IPS DF 6.9 (cell line): Measurements from ENCODE around the gene ALDH16A1.
"Not testable (repeated sequence)": the region's sequence is repeated elsewhere in the genome, so short reads cannot be mapped to it uniquely, and the experiment has no call there.

Experiments
- DNase-seq: peaks from one replicate; pipeline ENCODE4 v3.0.0-alpha.2; 2013; ENCODE audit warnings: low read depth, low spot score
- H3K27ac ChIP-seq: one replicate; pipeline ENCODE4 v1.5.1; 2013; ENCODE audit warnings: low read length, control low read depth
- H3K27me3 ChIP-seq: 2 replicates; pipeline ENCODE4 v1.6.1; 2013; ENCODE audit warnings: mild to moderate bottlenecking, low read length; ENCODE audit not compliant: control insufficient read depth, insufficient read depth
- H3K36me3 ChIP-seq: 2 replicates; pipeline ENCODE4 v1.6.1; 2013; ENCODE audit warnings: low read length; ENCODE audit not compliant: control insufficient read depth, insufficient read depth
- H3K4me1 ChIP-seq: 2 replicates; pipeline ENCODE4 v1.6.1; 2013; ENCODE audit warnings: low read length; ENCODE audit not compliant: control insufficient read depth, insufficient read depth
- H3K4me3 ChIP-seq: 2 replicates; pipeline ENCODE4 v1.5.1; 2013; ENCODE audit warnings: mild to moderate bottlenecking, low read length
- H3K9me3 ChIP-seq: 2 replicates; pipeline ENCODE4 v1.6.1; 2013; ENCODE audit warnings: low read length, inconsistent platforms; ENCODE audit not compliant: control insufficient read depth, insufficient read depth
- WGBS: extraction: QIAGEN DNeasy Blood & Tissue Kit; methylation state at CpG from one replicate; pipeline ENCODE4 v1.1.7; 2013; ENCODE audit warnings: mixed read lengths, missing lambda C conversion rate; ENCODE audit not compliant: insufficient read length, insufficient coverage; 5-methylcytosine and 5-hydroxymethylcytosine counted together

The ALDH16A1 gene

DNA sequence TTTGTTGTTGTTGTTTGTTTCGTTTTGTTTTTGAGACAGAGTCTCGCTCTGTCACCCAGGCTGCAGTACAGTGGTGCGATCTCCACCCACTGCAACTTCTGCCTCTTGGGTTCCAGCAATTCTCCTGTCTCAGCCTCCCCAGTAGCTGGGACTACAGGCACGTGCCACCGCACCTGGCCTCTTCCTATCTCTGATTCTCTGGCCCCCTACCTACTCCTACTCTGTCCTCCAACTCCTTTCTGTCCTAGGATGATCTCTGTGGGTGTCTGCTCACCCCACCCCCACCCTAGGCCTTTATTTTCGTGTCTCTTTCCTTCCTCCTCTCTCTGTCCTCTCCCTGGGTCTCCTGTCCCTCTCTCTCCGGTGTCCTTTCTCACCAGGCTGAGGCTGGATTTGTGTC, 2.6 kb upstream of the ALDH16A1 start:
- no peaks in the 10 kb centered on the region for H3K27me3 ChIP-seq
- H3K4me1 ChIP-seq = no peaks in the 10 kb centered on the region
- H3K4me3 ChIP-seq = no peak overlapping the region
- DNase-seq = no peak
- H3K27ac ChIP-seq = no peak overlapping the region
- WGBS = no CpG with 5 or more reads among the region's 7 CpGs
- no peaks in the 10 kb centered on the region for H3K9me3 ChIP-seq
- H3K36me3 ChIP-seq = peaks cover 12% of the 10 kb centered on the region

DNA sequence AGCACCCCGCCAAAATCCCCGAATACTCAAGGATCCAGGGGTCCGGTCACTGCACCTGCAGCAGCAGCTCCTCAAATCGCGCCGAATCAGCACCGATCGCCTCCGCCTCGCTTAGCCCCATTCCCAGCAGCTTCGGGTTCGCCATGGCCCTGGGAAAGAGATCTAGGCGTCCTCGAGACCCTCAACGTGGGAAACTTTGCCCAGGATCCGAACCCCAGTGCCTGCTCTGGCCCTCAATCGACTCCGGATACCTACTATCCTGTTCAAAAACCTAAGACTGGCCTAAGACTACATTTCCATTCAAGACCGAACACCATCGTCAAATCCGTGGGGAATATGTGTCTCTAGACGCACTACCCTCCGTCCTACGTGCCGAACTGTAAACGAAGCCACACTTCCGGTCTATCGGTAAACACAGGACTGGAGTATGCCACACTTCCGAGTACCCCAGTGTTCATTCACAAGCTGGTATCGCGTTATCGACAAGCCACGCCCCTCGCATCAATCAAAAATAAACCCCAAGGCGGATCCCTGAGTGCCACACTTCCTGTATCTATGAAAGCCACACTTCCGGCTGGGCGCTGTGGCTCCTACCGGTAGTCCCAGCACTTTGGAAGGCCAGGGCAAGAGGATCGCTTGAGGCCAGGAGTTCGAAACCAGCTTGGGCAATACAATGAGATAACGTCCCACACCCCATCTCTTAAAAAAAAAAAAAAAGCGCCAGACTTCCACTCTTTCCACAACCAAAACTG, 1.4 kb upstream of the ALDH16A1 start, which contains the start of gene PIH1D1:
Gene PIH1D1 (minus strand): TSS at position 385 of the 752 bp plus-strand sequence. CDS start 240 bp downstream, at position 145.
- Histone ChIP-seq H3K9me3 (no peaks in the 10 kb centered on the region), H3K4me3 (peak within 1 kb of the TSS; percentile 57), H3K4me1 (no peaks in the 10 kb centered on the region), H3K27me3 (no peaks in the 10 kb centered on the region), H3K27ac (no peak within 1 kb of the TSS), H3K36me3 (peaks cover 10% of the 10 kb centered on the region)
- peak; percentile 100 for DNase-seq
- WGBS = no CpG with 5 or more reads among the region's 42 CpGs

DNA sequence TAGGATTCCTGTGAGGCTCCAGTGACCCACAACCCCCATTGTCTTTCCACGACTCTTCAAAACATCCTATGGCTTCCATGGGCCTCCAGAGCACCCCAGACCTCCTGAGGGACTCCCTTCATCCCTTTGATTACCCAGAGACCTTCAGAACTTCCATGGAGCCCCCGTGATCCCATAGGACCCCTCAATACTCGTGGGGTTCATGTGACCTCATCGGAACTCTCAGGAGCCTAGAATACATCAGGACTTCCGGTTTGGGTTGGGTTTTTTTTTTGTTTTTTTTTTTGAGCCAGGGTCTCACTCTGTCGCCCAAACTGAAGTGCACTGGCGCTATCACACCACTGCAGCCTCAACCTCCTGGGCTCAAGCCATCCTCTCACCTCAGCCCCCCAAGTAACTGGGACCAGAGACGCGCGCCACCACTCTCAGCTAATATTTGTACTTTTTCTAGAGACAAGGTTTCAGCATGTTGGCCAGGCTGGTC, 774 bp downstream of the ALDH16A1 start:
- H3K4me3 ChIP-seq = peak overlapping the region; percentile 54; the same call in 1 of the 2 replicates
- peaks cover 4% of the 10 kb centered on the region; the same call in 1 of the 2 replicates for H3K36me3 ChIP-seq
- H3K9me3 ChIP-seq = no peaks in the 10 kb centered on the region
- H3K27me3 ChIP-seq = no peaks in the 10 kb centered on the region
- H3K4me1 ChIP-seq = no peaks in the 10 kb centered on the region
- no peak for DNase-seq
- no CpG with 5 or more reads among the region's 10 CpGs for WGBS
- H3K27ac ChIP-seq = no peak overlapping the region

DNA sequence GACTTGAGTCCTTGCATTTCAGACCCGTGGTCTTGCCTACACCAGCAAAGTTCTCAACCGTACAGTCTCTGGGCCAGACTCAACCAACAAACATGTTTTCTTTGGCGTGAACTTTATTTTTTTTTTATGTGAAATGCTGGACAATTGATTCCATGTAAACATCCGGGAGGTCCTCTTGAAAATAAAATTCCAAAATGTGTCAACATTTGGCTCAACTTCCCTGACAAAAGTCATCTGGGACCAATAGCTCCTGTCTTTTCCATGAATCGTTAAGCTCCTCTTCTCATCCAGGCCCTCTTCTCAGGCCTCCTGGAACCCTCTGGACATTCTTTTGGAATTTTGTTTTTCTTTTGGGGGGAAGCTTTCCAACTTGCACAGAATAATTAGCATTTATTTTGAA, 2.7 kb downstream of the ALDH16A1 start:
- no CpG with 5 or more reads among the region's 5 CpGs for WGBS
- Histone ChIP-seq H3K27me3 (no peaks in the 10 kb centered on the region), H3K4me1 (no peaks in the 10 kb centered on the region), H3K9me3 (no peaks in the 10 kb centered on the region), H3K4me3 (no peak overlapping the region), H3K27ac (no peak overlapping the region), H3K36me3 (no peaks in the 10 kb centered on the region)
- no peak for DNase-seq

DNA sequence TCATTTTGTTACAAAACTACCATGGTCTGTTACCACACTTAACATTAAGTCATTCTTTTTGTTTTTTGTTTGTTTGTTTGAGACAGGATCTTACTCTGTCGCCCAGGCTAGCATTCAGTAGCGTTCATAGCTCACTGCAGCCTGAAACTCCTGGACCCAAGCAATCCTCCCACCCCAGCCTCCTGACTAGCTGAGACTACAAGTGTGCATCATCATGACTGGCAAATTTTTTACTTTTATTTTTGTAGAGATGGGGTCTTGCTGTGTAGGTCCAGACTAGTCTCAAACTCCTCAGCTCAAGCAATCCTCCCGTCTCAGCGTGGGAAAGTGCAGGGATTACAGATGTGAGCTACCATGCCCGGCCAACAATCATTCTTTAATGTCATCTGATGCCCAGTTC, 3.3 kb downstream of the ALDH16A1 start:
- no peak overlapping the region for H3K27ac ChIP-seq
- no peaks in the 10 kb centered on the region for H3K36me3 ChIP-seq
- H3K9me3 ChIP-seq = no peaks in the 10 kb centered on the region
- DNase-seq = no peak
- H3K4me1 ChIP-seq = no peaks in the 10 kb centered on the region
- no CpG with 5 or more reads among the region's 5 CpGs for WGBS
- no peak overlapping the region for H3K4me3 ChIP-seq
- no peaks in the 10 kb centered on the region for H3K27me3 ChIP-seq

DNA sequence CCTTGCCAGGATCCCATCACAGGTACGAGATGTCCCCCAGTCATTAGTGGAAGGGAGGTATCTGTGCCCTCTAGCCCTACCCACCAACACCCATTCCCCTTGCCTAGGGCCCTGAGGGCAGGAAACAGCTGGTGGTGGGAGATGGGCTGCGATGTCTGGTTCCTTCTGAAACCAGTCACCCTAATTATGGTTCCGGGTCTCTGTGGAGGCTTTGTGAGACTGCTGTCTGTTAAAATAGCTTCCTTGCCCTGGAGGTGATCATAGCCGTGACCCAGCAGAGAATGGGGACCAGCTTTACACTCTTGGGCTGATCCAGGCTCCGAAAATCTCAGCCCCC, 5.5 kb downstream of the ALDH16A1 start:
- H3K9me3 ChIP-seq = no peaks in the 10 kb centered on the region

DNA sequence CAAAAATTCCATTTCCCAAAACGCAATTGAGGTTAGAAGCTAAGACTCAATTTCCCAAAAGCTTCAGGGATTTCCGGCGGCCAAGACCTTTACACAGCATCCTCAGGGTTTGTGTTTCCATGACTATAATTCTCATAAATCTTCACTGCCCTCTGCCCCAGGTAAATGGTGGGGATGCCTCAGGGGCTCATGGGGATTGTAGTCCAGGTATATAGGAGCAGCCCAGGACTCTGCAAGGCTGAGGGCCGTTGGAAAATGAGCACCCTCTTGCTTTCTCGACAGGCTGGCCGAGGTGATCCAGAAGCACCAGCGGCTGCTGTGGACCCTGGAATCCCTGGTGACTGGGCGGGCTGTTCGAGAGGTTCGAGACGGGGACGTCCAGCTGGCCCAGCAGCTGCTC, 6.4 kb downstream of the ALDH16A1 start:
- no peaks in the 10 kb centered on the region for H3K4me1 ChIP-seq
- no peak for DNase-seq
- H3K27me3 ChIP-seq = no peaks in the 10 kb centered on the region
- no CpG with 5 or more reads among the region's 12 CpGs for WGBS
- no peak overlapping the region for H3K27ac ChIP-seq
- H3K36me3 ChIP-seq = peaks cover 3% of the 10 kb centered on the region; the same call in 1 of the 2 replicates
- H3K4me3 ChIP-seq = no peak overlapping the region
- no peaks in the 10 kb centered on the region for H3K9me3 ChIP-seq

More for the DNA sequence above, 5.5 kb downstream of the ALDH16A1 start:
- H3K4me1 ChIP-seq = no peaks in the 10 kb centered on the region
- H3K27ac ChIP-seq = no peak overlapping the region
- WGBS = no CpG with 5 or more reads among the region's 5 CpGs
- H3K4me3 ChIP-seq = no peak overlapping the region
- no peaks in the 10 kb centered on the region for H3K27me3 ChIP-seq
- DNase-seq = no peak
- no peaks in the 10 kb centered on the region for H3K36me3 ChIP-seq

DNA sequence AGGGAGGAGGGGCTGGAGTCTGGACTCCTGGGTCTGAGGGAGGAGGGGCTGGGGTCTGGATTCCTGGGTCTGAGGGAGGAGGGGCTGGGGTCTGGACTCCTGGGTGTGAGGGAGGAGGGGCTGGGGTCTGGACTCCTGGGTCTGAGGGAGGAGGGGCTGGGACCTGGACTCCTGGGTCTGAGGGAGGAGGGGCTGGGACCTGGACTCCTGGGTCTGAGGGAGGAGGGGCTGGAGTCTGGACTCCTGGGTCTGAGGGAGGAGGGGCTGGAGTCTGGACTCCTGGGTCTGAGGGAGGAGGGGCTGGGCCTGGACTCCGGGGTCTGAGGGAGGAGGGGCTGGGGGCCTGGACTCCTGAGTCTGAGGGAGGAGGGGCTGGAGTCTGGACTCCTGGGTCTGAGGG, 8.1 kb downstream of the ALDH16A1 start:
- not testable (repeated sequence) for H3K27ac ChIP-seq, H3K36me3 ChIP-seq, DNase-seq, H3K4me3 ChIP-seq, H3K9me3 ChIP-seq, H3K27me3 ChIP-seq, H3K4me1 ChIP-seq
- WGBS = no CpG with 5 or more reads among the region's 1 CpG

DNA sequence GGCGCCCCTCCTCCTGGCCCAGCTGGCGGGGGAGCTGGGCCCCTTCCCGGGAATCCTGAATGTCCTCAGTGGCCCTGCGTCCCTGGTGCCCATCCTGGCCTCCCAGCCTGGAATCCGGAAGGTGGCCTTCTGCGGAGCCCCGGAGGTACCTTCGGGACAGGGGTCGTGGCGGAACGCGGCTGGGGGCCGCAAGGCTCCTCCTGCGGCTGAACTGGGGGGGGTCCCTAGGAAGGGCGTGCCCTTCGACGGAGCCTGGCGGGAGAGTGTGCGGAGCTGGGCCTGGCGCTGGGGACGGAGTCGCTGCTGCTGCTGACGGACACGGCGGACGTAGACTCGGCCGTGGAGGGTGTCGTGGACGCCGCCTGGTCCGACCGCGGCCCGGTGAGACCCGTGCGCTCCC, 8.6 kb downstream of the ALDH16A1 start:
- no peaks in the 10 kb centered on the region for H3K9me3 ChIP-seq
- DNase-seq = no peak
- no peak overlapping the region for H3K27ac ChIP-seq
- no peak overlapping the region for H3K4me3 ChIP-seq
- no peaks in the 10 kb centered on the region for H3K4me1 ChIP-seq
- no CpG with 5 or more reads among the region's 37 CpGs for WGBS
- H3K36me3 ChIP-seq = peaks cover 10% of the 10 kb centered on the region
- H3K27me3 ChIP-seq = no peaks in the 10 kb centered on the region

DNA sequence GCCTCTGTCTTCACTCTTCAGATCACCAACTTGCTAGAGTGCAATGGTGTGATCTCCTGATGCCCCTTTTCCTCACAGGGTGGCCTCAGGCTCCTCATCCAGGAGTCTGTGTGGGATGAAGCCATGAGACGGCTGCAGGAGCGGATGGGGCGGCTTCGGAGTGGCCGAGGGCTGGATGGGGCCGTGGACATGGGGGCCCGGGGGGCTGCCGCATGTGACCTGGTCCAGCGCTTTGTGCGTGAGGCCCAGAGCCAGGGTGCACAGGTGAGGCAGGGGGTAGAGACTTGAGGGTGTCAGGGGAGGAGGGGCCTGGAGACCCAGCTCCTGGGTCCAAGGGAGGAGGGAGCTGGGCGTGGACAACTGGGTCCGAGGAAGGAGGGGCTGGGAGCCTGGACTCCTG, 9.5 kb downstream of the ALDH16A1 start:
- H3K36me3 ChIP-seq = peaks cover 10% of the 10 kb centered on the region
- H3K9me3 ChIP-seq = no peaks in the 10 kb centered on the region
- H3K4me1 ChIP-seq = no peaks in the 10 kb centered on the region
- no peak for DNase-seq
- no peak overlapping the region for H3K4me3 ChIP-seq
- H3K27me3 ChIP-seq = no peaks in the 10 kb centered on the region
- H3K27ac ChIP-seq = no peak overlapping the region
- WGBS = no CpG with 5 or more reads among the region's 12 CpGs
